Raji (cell line): ENCODE measurements around the gene PEX13.

Source experiments
- POLR2A ChIP-seq: IDR thresholded peaks from 2 replicates; pipeline ENCODE4 v1.6.1; 2011; ENCODE audit warnings: low read depth, low read length, control low read depth; ENCODE audit not compliant: insufficient read depth

Gene PEX13

GRCh38 chr2:61017556-61018317 lies at the start of gene PEX13, which contains the start of gene PUS10:
PEX13 (plus strand) TSS chr2:61017720; CDS start chr2:61017760, 40 bp downstream.
PUS10 (minus strand) TSS chr2:61018255; CDS start chr2:61011890, 6,365 bp downstream.
- TF ChIP-seq POLR2A, result peak; percentile 65

- no peak for TF ChIP-seq POLR2A
Measured at GRCh38 chr2:60972889-60973656, 44.4 kb upstream of the PEX13 start.

GRCh38 chr2:60973705-60974104 lies 43.8 kb upstream of the PEX13 start:
- TF ChIP-seq POLR2A, result peak; percentile 44; the same call in 1 of the 2 replicates

- no peak for TF ChIP-seq POLR2A
Measured at GRCh38 chr2:60974652-60975051, 42.9 kb upstream of the PEX13 start.

- TF ChIP-seq POLR2A, result no peak
Measured at GRCh38 chr2:60976256-60976850, 41.2 kb upstream of the PEX13 start.

- no peak for TF ChIP-seq POLR2A
Measured at GRCh38 chr2:60976875-60977561, 40.5 kb upstream of the PEX13 start.

- TF ChIP-seq POLR2A, result no peak
Measured at GRCh38 chr2:60977562-60977895, 40.0 kb upstream of the PEX13 start.

GRCh38 chr2:60979231-60979630 lies 38.3 kb upstream of the PEX13 start:
- peak; percentile 29; the same call in 1 of the 2 replicates for TF ChIP-seq POLR2A

- TF ChIP-seq POLR2A, result peak; percentile 52
Measured at GRCh38 chr2:60980071-60980815, 37.3 kb upstream of the PEX13 start.

GRCh38 chr2:60984720-60985119 lies 32.8 kb upstream of the PEX13 start:
- peak; percentile 24; the same call in 1 of the 2 replicates for TF ChIP-seq POLR2A

GRCh38 chr2:60987041-60987440 lies 30.5 kb upstream of the PEX13 start:
- TF ChIP-seq POLR2A, result no peak

GRCh38 chr2:60989259-60989658 lies 28.3 kb upstream of the PEX13 start:
- TF ChIP-seq POLR2A, result no peak

GRCh38 chr2:60991644-60992043 lies 25.9 kb upstream of the PEX13 start:
- no peak for TF ChIP-seq POLR2A

- TF ChIP-seq POLR2A, result 0 out of 2 replicates have a peak, but pooled peaks have one; percentile 17
Measured at GRCh38 chr2:60992985-60993392, 24.5 kb upstream of the PEX13 start.
